ENCODE measurements around the gene LPP.

GRCh38 chr3:188119846-188120245 is 34.1 kb upstream of the LPP start:
- no peak for TF ChIP-seq CTCF (IDR thresholded peaks at IDR 0.05; ENCODE audit: insufficient read depth, low read depth, low read length)
- TF ChIP-seq EZH2 (IDR thresholded peaks at IDR 0.05; ENCODE audit: insufficient read depth, low read length) = no peak
